ENCODE data around the gene SLC25A34. TPM values are rescaled to one million over a fixed set of nuclear protein-coding genes. Genes with fewer than 3 reads are reported as not detected.
A peak's percentile ranks its signal among the peaks of the same experiment; 100 is the strongest.

Gene SLC25A34
- total and polyA plus RNA-seq, 4 donors = 1.6 to 4.2 (median 2.2) TPM

DNA sequence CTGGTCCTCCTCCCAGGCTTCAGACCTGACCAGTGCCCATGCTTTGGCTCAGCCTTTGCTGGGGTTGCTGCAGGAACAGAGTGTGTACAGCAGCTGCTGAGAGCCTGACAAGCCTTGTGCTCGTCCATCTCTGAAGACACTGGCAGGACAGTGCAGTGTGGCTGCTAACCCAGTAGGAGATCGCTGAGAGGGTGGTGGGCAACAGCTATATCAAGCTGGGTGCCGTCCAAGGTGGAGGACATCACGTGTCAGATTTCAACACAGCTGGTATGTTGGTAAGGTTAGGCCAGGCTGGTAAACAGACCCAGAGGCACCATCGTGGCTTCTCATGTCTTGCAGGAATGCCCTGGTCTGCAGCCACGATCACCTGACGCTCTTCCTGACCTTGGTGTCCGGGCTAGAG, 17.9 kb upstream of the SLC25A34 start:
- 82 to 84% methylated on average over 8 of the region's 8 CpGs for WGBS, 2 donors
- no peak for TF ChIP-seq CTCF (IDR thresholded peaks at IDR 0.05; ENCODE audit: control extremely low read depth, extremely low read depth)
- Histone ChIP-seq H3K9ac (ENCODE audit: insufficient read depth in 1 of 2, low read length in 2 of 2) (no peak overlapping the region), H3K9me3 (ENCODE audit: control insufficient read depth in 4 of 4, insufficient read depth in 3 of 4, low read length in 3 of 4) (no peaks in the 10 kb centered on the region), H3K27ac (ENCODE audit: low read depth in 1 of 2, low read length in 1 of 2) (peak overlapping the region; percentile 29 to 82), H3K27me3 (ENCODE audit: control insufficient read depth in 3 of 3, insufficient read depth in 3 of 3, low read length in 2 of 3) (no peaks in the 10 kb centered on the region), H3K36me3 (ENCODE audit: control insufficient read depth in 4 of 4, insufficient read depth in 4 of 4, low read length in 4 of 4) (peaks cover 5 to 47% (median 46%) of the 10 kb centered on the region in 4 donors), H3K4me3 (no peak overlapping the region), H3K4me1 (ENCODE audit: control insufficient read depth in 5 of 5, insufficient read depth in 5 of 5, low read length in 5 of 5) (peaks cover 3 to 46% (median 19%) of the 10 kb centered on the region in 5 donors)
- no peak for ATAC-seq (ENCODE audit: insufficient read depth, low FRiP score)
- DNase-seq = no peak

DNA sequence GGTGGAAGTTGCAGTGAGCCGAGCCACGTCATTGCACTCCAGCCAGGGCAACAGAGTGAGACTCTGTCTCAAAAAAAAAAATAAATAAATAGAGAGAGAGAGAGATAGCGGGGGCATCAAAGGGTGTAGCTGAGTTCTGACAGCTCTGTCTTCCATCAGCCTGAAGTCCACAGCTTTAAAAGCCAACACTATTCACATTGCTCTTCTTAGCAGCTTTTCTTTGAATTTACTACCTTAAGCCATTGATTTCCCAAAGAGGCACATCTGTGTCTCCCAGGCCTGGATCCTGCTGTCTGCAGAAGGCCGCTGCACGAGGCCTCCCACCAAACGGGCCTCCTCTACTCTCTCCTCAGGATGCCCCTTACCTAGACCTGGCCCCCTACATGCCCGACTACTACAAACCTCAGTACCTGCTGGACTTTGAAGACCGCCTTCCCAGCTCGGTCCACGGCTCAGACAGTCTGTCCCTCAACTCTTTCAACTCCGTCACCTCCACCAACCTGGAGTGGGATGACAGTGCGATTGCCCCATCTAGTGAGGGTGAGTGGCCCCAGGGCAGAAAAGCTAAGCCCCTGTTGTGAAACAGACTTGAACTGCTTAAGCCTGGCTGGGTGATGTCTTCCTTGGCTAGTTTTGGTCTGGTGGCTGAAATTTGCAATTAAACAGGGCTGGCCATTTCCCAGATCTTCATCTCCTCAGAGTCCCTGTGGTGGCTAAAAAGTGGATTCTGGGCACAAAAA, 16.5 kb upstream of the SLC25A34 start:
- Histone ChIP-seq H3K4me3 (no peak overlapping the region), H3K4me1 (ENCODE audit: control insufficient read depth in 5 of 5, insufficient read depth in 5 of 5, low read length in 5 of 5) (peaks cover 1 to 38% (median 18%) of the 10 kb centered on the region in 5 donors), H3K9ac (ENCODE audit: insufficient read depth in 1 of 2, low read length in 2 of 2) (no peak overlapping the region), H3K27me3 (ENCODE audit: control insufficient read depth in 3 of 3, insufficient read depth in 3 of 3, low read length in 2 of 3) (no peaks in the 10 kb centered on the region), H3K36me3 (ENCODE audit: control insufficient read depth in 4 of 4, insufficient read depth in 4 of 4, low read length in 4 of 4) (peaks cover 5 to 53% (median 48%) of the 10 kb centered on the region in 4 donors), H3K9me3 (ENCODE audit: control insufficient read depth in 4 of 4, insufficient read depth in 3 of 4, low read length in 3 of 4) (no peaks in the 10 kb centered on the region), H3K27ac (ENCODE audit: low read depth in 1 of 2, low read length in 1 of 2) (no peak overlapping the region)
- TF ChIP-seq CTCF (IDR thresholded peaks at IDR 0.05; ENCODE audit: control extremely low read depth, extremely low read depth) = no peak
- no peak for ATAC-seq (ENCODE audit: insufficient read depth, low FRiP score)
- no peak for DNase-seq
- 90 to 95% methylated on average over 12 of the region's 12 CpGs for WGBS, 2 donors

DNA sequence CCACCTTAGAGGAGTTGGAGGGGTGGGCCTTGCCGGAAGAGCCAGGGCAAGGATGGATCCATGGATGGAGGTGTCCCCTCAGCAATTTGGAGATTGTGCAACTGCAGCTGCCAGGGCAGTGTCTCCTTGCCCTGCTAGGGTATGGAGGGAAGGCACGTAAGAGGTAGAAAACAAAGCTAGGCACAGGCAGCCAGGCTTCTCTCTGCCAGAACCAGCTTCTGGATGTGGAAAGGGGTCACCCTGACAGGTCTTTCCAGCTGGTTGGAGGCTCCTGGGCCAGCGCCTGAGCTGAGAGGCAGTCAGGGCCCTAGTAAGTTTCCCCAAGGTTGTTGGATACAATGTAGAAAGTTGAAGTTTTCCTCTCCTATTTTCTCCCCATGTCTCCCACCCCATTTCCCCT, 15.2 kb upstream of the SLC25A34 start:
- peaks cover 7 to 63% (median 52%) of the 10 kb centered on the region in 4 donors for H3K36me3 ChIP-seq (ENCODE audit: control insufficient read depth in 4 of 4, insufficient read depth in 4 of 4, low read length in 4 of 4)
- DNase-seq (no peak), ATAC-seq (ENCODE audit: insufficient read depth, low FRiP score) (no peak)
- no peaks in the 10 kb centered on the region for H3K27me3 ChIP-seq (ENCODE audit: control insufficient read depth in 3 of 3, insufficient read depth in 3 of 3, low read length in 2 of 3)
- H3K27ac ChIP-seq (ENCODE audit: low read depth in 1 of 2, low read length in 1 of 2) = no peak overlapping the region
- H3K9ac ChIP-seq (ENCODE audit: insufficient read depth in 1 of 2, low read length in 2 of 2) = no peak overlapping the region
- peaks cover 0 to 24% (median 12%) of the 10 kb centered on the region in 5 donors for H3K4me1 ChIP-seq (ENCODE audit: control insufficient read depth in 5 of 5, insufficient read depth in 5 of 5, low read length in 5 of 5)
- no peaks in the 10 kb centered on the region for H3K9me3 ChIP-seq (ENCODE audit: control insufficient read depth in 4 of 4, insufficient read depth in 3 of 4, low read length in 3 of 4)
- no peak overlapping the region for H3K4me3 ChIP-seq
- TF ChIP-seq CTCF (IDR thresholded peaks at IDR 0.05; ENCODE audit: control extremely low read depth, extremely low read depth) = no peak
- 93 to 97% methylated on average over 3 of the region's 3 CpGs for WGBS, 2 donors
